Neuronal stem cell (in vitro differentiated cells): ENCODE results near the gene DCC.

Experiments
- DNase-seq: peaks from one replicate; pipeline ENCODE4 v3.0.0-alpha.2; 2013; ENCODE audit warnings: low spot score
- H2AFZ ChIP-seq: one replicate; pipeline ENCODE4 v1.6.1; 2013; ENCODE audit warnings: mild to moderate bottlenecking, low read length, inconsistent platforms
- H2AK5ac ChIP-seq: 2 replicates; pipeline ENCODE4 v1.6.1; 2013; ENCODE audit warnings: low read depth, mild to moderate bottlenecking, inconsistent platforms, low read length, moderate library complexity, mixed read lengths
- H2BK120ac ChIP-seq: 2 replicates; pipeline ENCODE4 v1.6.1; 2013; ENCODE audit warnings: low read depth, mild to moderate bottlenecking, inconsistent platforms, low read length, moderate library complexity, mixed read lengths
- H2BK12ac ChIP-seq: one replicate; pipeline ENCODE4 v1.6.1; 2013; ENCODE audit warnings: low read length, inconsistent platforms
- H2BK15ac ChIP-seq: 2 replicates; pipeline ENCODE4 v1.6.1; 2013; ENCODE audit warnings: mild to moderate bottlenecking, low read length, inconsistent platforms, mixed read lengths
- H2BK5ac ChIP-seq: one replicate; pipeline ENCODE4 v1.6.1; 2013; ENCODE audit warnings: inconsistent platforms, mild to moderate bottlenecking, low read length, moderate library complexity
- H3K14ac ChIP-seq: one replicate; pipeline ENCODE4 v1.6.1; 2013; ENCODE audit warnings: low read length, inconsistent platforms
- H3K18ac ChIP-seq: 2 replicates; pipeline ENCODE4 v1.6.1; 2013; ENCODE audit warnings: low read length, inconsistent platforms
- H3K23ac ChIP-seq: 2 replicates; pipeline ENCODE4 v1.6.1; 2013; ENCODE audit warnings: low read depth, mild to moderate bottlenecking, mixed read lengths, low read length, inconsistent platforms; ENCODE audit not compliant: poor library complexity
- H3K27ac ChIP-seq: replicated peaks from 3 replicates; pipeline ENCODE4 v1.5.1; 2013; ENCODE audit warnings: low read length, inconsistent platforms
- H3K27me3 ChIP-seq, 3 experiments: 2 replicates each; pipeline ENCODE4 v1.6.1; 2013; ENCODE audit warnings: low read length in 3 of 3, mild to moderate bottlenecking in 2 of 3, inconsistent platforms in 1 of 3, low read depth in 1 of 3, mixed read lengths in 1 of 3, moderate library complexity in 1 of 3; ENCODE audit not compliant: control insufficient read depth in 3 of 3, insufficient read depth in 3 of 3
- H3K36me3 ChIP-seq, 2 donors: replicated peaks in 1 of 2; 2 replicates each; pipeline ENCODE4 v1.6.1; 2013; ENCODE audit warnings: low read length in 2 of 2; ENCODE audit not compliant: control insufficient read depth in 2 of 2, insufficient read depth in 2 of 2
- H3K4ac ChIP-seq: 2 replicates; pipeline ENCODE4 v1.6.1; 2013; ENCODE audit warnings: inconsistent platforms, mild to moderate bottlenecking, low read length, moderate library complexity
- H3K4me1 ChIP-seq, 2 donors: 1 replicate in 1 of 2; 2 replicates in 1 of 2; pipeline ENCODE4 v1.6.1; 2013; ENCODE audit warnings: low read length in 2 of 2, low read depth in 1 of 2; ENCODE audit not compliant: control insufficient read depth in 2 of 2, insufficient read depth in 1 of 2
- H3K4me2 ChIP-seq: one replicate; pipeline ENCODE4 v1.6.1; 2013; ENCODE audit warnings: mild to moderate bottlenecking, low read length, inconsistent platforms; ENCODE audit not compliant: insufficient read depth, poor library complexity, severe bottlenecking
- H3K4me3 ChIP-seq, 2 donors: 2 replicates each; pipeline ENCODE4 v1.5.1; 2013; ENCODE audit warnings: low read length in 2 of 2, mild to moderate bottlenecking in 2 of 2, inconsistent platforms in 1 of 2, moderate library complexity in 1 of 2
- H3K79me1 ChIP-seq: one replicate; pipeline ENCODE4 v1.6.1; 2013; ENCODE audit warnings: low read depth, mild to moderate bottlenecking, inconsistent platforms, low read length, moderate library complexity
- H3K9ac ChIP-seq: one replicate; pipeline ENCODE4 v1.6.1; 2013; ENCODE audit warnings: mild to moderate bottlenecking, low read depth, low read length, inconsistent platforms; ENCODE audit not compliant: poor library complexity
- H3K9me3 ChIP-seq, 2 donors: replicated peaks in 1 of 2; 2 replicates each; pipeline versions ENCODE3 to v1.6.1; 2013; ENCODE audit warnings: low read length in 2 of 2, mild to moderate bottlenecking in 2 of 2, inconsistent platforms in 1 of 2, low read depth in 1 of 2, mixed read lengths in 1 of 2, moderate library complexity in 1 of 2; ENCODE audit not compliant: control insufficient read depth in 2 of 2, insufficient read depth in 1 of 2
- H4K8ac ChIP-seq: one replicate; pipeline ENCODE4 v1.6.1; 2013; ENCODE audit warnings: low read depth, mild to moderate bottlenecking, inconsistent platforms, low read length, moderate library complexity
- H4K91ac ChIP-seq: one replicate; pipeline ENCODE4 v1.6.1; 2013; ENCODE audit warnings: low read length, low read depth, mild to moderate bottlenecking, inconsistent platforms; ENCODE audit not compliant: poor library complexity
- WGBS, 2 donors: extraction: QIAGEN DNeasy Blood & Tissue Kit; methylation state at CpG; one replicate each; pipeline ENCODE4 v1.1.7; 2013; ENCODE audit warnings: missing lambda C conversion rate in 2 of 2, mixed read lengths in 1 of 2; ENCODE audit not compliant: insufficient read length in 2 of 2, insufficient replicate concordance in 1 of 2; ENCODE audit errors: extremely low coverage in 2 of 2; 5-methylcytosine and 5-hydroxymethylcytosine counted together

Gene DCC

GRCh38 chr18:52367953-52368742 lies 28.2 kb downstream of the DCC start:
- no peak overlapping the region for H3K14ac ChIP-seq
- H3K4me2 ChIP-seq: no peak overlapping the region
- no CpG with 5 or more reads among the region's 3 CpGs for WGBS, 2 donors
- H3K4me3 ChIP-seq: no peak overlapping the region
- no peak overlapping the region for H3K23ac ChIP-seq
- no peak overlapping the region for H3K4ac ChIP-seq
- H4K91ac ChIP-seq: no peak overlapping the region
- no peak overlapping the region for H3K9ac ChIP-seq
- no peak overlapping the region for H2BK120ac ChIP-seq
- no peak overlapping the region for H3K27ac ChIP-seq
- H3K79me1 ChIP-seq: no peaks in the 10 kb centered on the region
- no peak overlapping the region for H2BK15ac ChIP-seq
- DNase-seq: no peak
- H2BK12ac ChIP-seq: no peak overlapping the region
- H2AFZ ChIP-seq: no peak overlapping the region
- no peaks in the 10 kb centered on the region for H3K27me3 ChIP-seq
- H2BK5ac ChIP-seq: no peak overlapping the region
- H3K9me3 ChIP-seq: no peaks in the 10 kb centered on the region
- H3K4me1 ChIP-seq: no peaks in the 10 kb centered on the region
- H4K8ac ChIP-seq: no peak overlapping the region
- no peaks in the 10 kb centered on the region for H3K36me3 ChIP-seq
- no peak overlapping the region for H2AK5ac ChIP-seq
- H3K18ac ChIP-seq: no peak overlapping the region

GRCh38 chr18:52370841-52371240 lies 30.8 kb downstream of the DCC start:
- H2BK12ac ChIP-seq: no peak overlapping the region
- H3K23ac ChIP-seq: no peak overlapping the region
- no peak overlapping the region for H3K14ac ChIP-seq

GRCh38 chr18:52376104-52376503 lies 36.1 kb downstream of the DCC start:
- no peak overlapping the region for H3K14ac ChIP-seq
- WGBS, 2 donors: no CpG with 5 or more reads among the region's 1 CpG
- H3K79me1 ChIP-seq: no peaks in the 10 kb centered on the region
- H3K23ac ChIP-seq: no peak overlapping the region
- no peak overlapping the region for H3K9ac ChIP-seq
- no peak overlapping the region for H2AK5ac ChIP-seq
- no peak overlapping the region for H4K8ac ChIP-seq
- no peak overlapping the region for H2BK5ac ChIP-seq
- H3K27ac ChIP-seq: no peak overlapping the region
- no peak overlapping the region for H2BK15ac ChIP-seq
- no peaks in the 10 kb centered on the region for H3K27me3 ChIP-seq
- no peak overlapping the region for H3K4me2 ChIP-seq
- no peaks in the 10 kb centered on the region for H3K4me1 ChIP-seq
- no peak overlapping the region for H3K4me3 ChIP-seq
- no peak overlapping the region for H4K91ac ChIP-seq
- no peak for DNase-seq
- H3K18ac ChIP-seq: no peak overlapping the region
- H2BK12ac ChIP-seq: no peak overlapping the region
- H3K4ac ChIP-seq: no peak overlapping the region
- no peak overlapping the region for H2AFZ ChIP-seq
- H3K36me3 ChIP-seq: no peaks in the 10 kb centered on the region
- no peaks in the 10 kb centered on the region for H3K9me3 ChIP-seq
- no peak overlapping the region for H2BK120ac ChIP-seq

More at GRCh38 chr18:52370841-52371240, 30.8 kb downstream of the DCC start:
- no peak overlapping the region for H2AK5ac ChIP-seq
- no peak overlapping the region for H3K4me2 ChIP-seq
- H3K9me3 ChIP-seq: no peaks in the 10 kb centered on the region
- no peaks in the 10 kb centered on the region for H3K79me1 ChIP-seq
- H3K27me3 ChIP-seq: no peaks in the 10 kb centered on the region
- H3K18ac ChIP-seq: no peak overlapping the region
- H4K8ac ChIP-seq: no peak overlapping the region
- H3K9ac ChIP-seq: no peak overlapping the region
- H2AFZ ChIP-seq: no peak overlapping the region
- no CpG with 5 or more reads among the region's 2 CpGs for WGBS, 2 donors
- DNase-seq: no peak
- no peak overlapping the region for H3K27ac ChIP-seq
- no peaks in the 10 kb centered on the region for H3K36me3 ChIP-seq
- no peak overlapping the region for H2BK5ac ChIP-seq
- H4K91ac ChIP-seq: no peak overlapping the region
- H3K4me1 ChIP-seq: no peaks in the 10 kb centered on the region
- H3K4ac ChIP-seq: no peak overlapping the region
- no peak overlapping the region for H2BK120ac ChIP-seq
- H2BK15ac ChIP-seq: no peak overlapping the region
- H3K4me3 ChIP-seq: no peak overlapping the region

GRCh38 chr18:52377094-52377493 lies 37.1 kb downstream of the DCC start:
- no peak overlapping the region for H3K4me3 ChIP-seq
- H2AFZ ChIP-seq: no peak overlapping the region
- no peaks in the 10 kb centered on the region for H3K4me1 ChIP-seq
- H2BK15ac ChIP-seq: no peak overlapping the region
- no peak overlapping the region for H3K9ac ChIP-seq
- H3K4me2 ChIP-seq: no peak overlapping the region
- H3K27me3 ChIP-seq: no peaks in the 10 kb centered on the region
- no peak overlapping the region for H2BK120ac ChIP-seq
- H2BK5ac ChIP-seq: no peak overlapping the region
- H2AK5ac ChIP-seq: no peak overlapping the region
- no peak overlapping the region for H3K27ac ChIP-seq
- no peak overlapping the region for H2BK12ac ChIP-seq
- no peaks in the 10 kb centered on the region for H3K36me3 ChIP-seq
- H3K14ac ChIP-seq: no peak overlapping the region
- H3K23ac ChIP-seq: no peak overlapping the region
- DNase-seq: no peak
- H3K18ac ChIP-seq: no peak overlapping the region
- no peaks in the 10 kb centered on the region for H3K79me1 ChIP-seq
- H4K91ac ChIP-seq: no peak overlapping the region
- no peak overlapping the region for H4K8ac ChIP-seq
- no peaks in the 10 kb centered on the region for H3K9me3 ChIP-seq
- H3K4ac ChIP-seq: no peak overlapping the region
